ENCODE results near the gene PCCA. TPM values are rescaled to one million over a fixed set of nuclear protein-coding genes. Genes with fewer than 3 reads are reported as not detected.

Gene PCCA
- total and polyA plus RNA-seq, 4 donors = 8.3 to 71.8 (median 22.8) TPM

DNA sequence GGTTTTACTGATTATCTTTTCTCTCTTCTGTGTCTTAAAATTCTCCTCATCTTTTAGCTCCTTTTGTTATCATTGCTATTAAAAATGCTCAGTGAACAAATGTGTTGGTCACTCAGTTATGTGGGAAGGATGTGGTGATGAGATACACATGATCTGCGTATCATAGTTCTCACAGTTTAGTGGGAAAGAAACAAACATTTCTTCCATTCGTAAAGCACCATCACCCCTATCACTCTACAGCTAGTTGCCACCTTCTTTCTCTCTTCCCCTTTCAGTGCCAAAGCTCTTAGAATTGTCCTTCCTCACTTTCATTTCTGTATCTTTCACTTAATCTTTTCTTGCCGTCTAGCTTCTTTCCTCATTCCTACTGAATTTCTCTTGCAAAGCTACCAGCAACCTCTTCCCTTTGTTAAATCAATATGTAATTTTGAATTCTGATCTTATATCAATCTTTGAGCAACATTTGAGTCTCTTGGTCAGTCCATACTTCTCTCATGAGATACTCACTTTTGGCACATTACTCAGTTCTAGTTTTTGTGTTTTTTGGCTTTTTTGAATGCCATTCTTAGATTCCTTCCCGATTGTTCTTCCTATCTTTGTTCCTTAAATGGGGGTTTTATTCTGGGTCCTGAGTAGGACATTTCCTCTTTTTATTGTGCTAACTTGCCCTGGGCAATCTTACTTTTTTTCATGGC, 122.3 kb downstream of the PCCA start:
- H3K27me3 ChIP-seq (ENCODE audit: control insufficient read depth in 3 of 3, insufficient read depth in 3 of 3, low read length in 2 of 3) = no peaks in the 10 kb centered on the region
- no peak overlapping the region for H3K4me3 ChIP-seq
- H3K27ac ChIP-seq (ENCODE audit: low read depth in 1 of 2, low read length in 1 of 2) = no peak overlapping the region
- ATAC-seq (ENCODE audit: insufficient read depth, low FRiP score) (no peak), DNase-seq (no peak)
- WGBS, 2 donors = 73 to 75% methylated on average over 4 of the region's 4 CpGs
- no peak overlapping the region for H3K9ac ChIP-seq (ENCODE audit: insufficient read depth in 1 of 2, low read length in 2 of 2)
- no peaks in the 10 kb centered on the region for H3K9me3 ChIP-seq (ENCODE audit: control insufficient read depth in 4 of 4, insufficient read depth in 3 of 4, low read length in 3 of 4)
- TF ChIP-seq, protein P1, sequence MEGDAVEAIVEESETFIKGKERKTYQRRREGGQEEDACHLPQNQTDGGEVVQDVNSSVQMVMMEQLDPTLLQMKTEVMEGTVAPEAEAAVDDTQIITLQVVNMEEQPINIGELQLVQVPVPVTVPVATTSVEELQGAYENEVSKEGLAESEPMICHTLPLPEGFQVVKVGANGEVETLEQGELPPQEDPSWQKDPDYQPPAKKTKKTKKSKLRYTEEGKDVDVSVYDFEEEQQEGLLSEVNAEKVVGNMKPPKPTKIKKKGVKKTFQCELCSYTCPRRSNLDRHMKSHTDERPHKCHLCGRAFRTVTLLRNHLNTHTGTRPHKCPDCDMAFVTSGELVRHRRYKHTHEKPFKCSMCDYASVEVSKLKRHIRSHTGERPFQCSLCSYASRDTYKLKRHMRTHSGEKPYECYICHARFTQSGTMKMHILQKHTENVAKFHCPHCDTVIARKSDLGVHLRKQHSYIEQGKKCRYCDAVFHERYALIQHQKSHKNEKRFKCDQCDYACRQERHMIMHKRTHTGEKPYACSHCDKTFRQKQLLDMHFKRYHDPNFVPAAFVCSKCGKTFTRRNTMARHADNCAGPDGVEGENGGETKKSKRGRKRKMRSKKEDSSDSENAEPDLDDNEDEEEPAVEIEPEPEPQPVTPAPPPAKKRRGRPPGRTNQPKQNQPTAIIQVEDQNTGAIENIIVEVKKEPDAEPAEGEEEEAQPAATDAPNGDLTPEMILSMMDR (IDR thresholded peaks at IDR 0.05; ENCODE audit: control extremely low read depth, extremely low read depth) = no peak
- peaks cover 0 to 8% (median 0%) of the 10 kb centered on the region in 5 donors for H3K4me1 ChIP-seq (ENCODE audit: control insufficient read depth in 5 of 5, insufficient read depth in 5 of 5, low read length in 5 of 5)
- H3K36me3 ChIP-seq (ENCODE audit: control insufficient read depth in 4 of 4, insufficient read depth in 4 of 4, low read length in 4 of 4) = peaks cover 0 to 7% (median 3%) of the 10 kb centered on the region in 4 donors

DNA sequence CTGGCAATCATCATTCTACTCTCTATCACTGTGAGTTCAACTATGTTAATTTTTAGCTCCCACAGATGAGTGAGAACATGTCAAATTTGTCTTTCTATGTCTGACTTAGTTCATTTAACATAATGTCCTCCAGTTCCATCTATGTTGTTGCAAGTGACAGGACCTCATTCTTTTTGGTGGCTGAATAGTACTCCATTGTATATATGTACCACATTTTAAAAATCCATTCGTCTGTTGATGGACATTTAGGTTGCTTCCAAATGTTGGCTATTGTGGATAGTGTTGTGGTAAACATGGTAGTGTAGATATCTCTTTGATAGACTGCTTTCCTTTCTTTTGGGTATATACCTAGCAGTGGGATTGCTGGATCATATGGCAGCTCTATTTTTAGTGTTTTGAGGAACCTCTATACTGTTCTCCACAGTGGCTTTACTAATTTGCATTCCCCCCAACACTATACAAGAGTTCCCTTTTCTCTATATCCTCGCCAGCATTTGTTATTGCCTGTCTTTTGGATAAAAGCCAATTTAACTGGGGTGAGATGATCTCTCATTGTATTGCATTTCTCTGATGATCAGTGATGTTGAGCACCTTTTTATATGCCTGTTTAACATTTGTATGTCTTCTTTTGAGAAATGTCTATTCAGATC, 124.1 kb downstream of the PCCA start:
- peaks cover 0 to 7% (median 3%) of the 10 kb centered on the region in 4 donors for H3K36me3 ChIP-seq (ENCODE audit: control insufficient read depth in 4 of 4, insufficient read depth in 4 of 4, low read length in 4 of 4)
- TF ChIP-seq, protein P1 (IDR thresholded peaks at IDR 0.05; ENCODE audit: control extremely low read depth, extremely low read depth) = no peak
- no peak overlapping the region for H3K27ac ChIP-seq (ENCODE audit: low read depth in 1 of 2, low read length in 1 of 2)
- ATAC-seq (ENCODE audit: insufficient read depth, low FRiP score) (no peak), DNase-seq (no peak)
- H3K4me3 ChIP-seq = no peak overlapping the region
- H3K4me1 ChIP-seq (ENCODE audit: control insufficient read depth in 5 of 5, insufficient read depth in 5 of 5, low read length in 5 of 5) = peaks cover 0 to 8% (median 0%) of the 10 kb centered on the region in 5 donors
- H3K9me3 ChIP-seq (ENCODE audit: control insufficient read depth in 4 of 4, insufficient read depth in 3 of 4, low read length in 3 of 4) = no peaks in the 10 kb centered on the region
- no peaks in the 10 kb centered on the region for H3K27me3 ChIP-seq (ENCODE audit: control insufficient read depth in 3 of 3, insufficient read depth in 3 of 3, low read length in 2 of 3)
- H3K9ac ChIP-seq (ENCODE audit: insufficient read depth in 1 of 2, low read length in 2 of 2) = no peak overlapping the region
- WGBS, 2 donors = 65 to 84% methylated on average over 2 of the region's 2 CpGs

DNA sequence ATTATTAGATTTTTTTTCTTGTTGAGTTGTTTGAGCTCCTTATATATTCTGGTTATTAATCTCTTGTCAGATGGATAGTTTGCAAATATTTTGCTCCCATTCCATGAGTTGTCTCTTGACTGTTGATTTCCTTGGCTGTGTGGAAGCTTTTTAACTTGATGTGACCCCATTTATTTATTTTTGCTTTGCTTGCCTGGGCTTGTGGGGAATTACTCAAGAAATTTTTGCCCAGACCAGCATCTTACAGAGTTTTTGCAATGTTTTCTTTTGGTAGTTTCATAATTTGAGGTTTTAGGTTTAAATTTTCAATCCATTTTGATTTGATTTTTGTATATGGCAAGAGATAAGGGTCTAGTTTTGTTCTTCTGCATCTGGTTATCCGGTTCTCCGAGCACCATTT, 124.7 kb downstream of the PCCA start:
- Histone ChIP-seq H3K9ac (ENCODE audit: insufficient read depth in 1 of 2, low read length in 2 of 2) (no peak overlapping the region), H3K9me3 (ENCODE audit: control insufficient read depth in 4 of 4, insufficient read depth in 3 of 4, low read length in 3 of 4) (no peaks in the 10 kb centered on the region), H3K36me3 (ENCODE audit: control insufficient read depth in 4 of 4, insufficient read depth in 4 of 4, low read length in 4 of 4) (peaks cover 0 to 7% (median 3%) of the 10 kb centered on the region in 4 donors), H3K27ac (ENCODE audit: low read depth in 1 of 2, low read length in 1 of 2) (no peak overlapping the region), H3K4me3 (no peak overlapping the region), H3K27me3 (ENCODE audit: control insufficient read depth in 3 of 3, insufficient read depth in 3 of 3, low read length in 2 of 3) (no peaks in the 10 kb centered on the region), H3K4me1 (ENCODE audit: control insufficient read depth in 5 of 5, insufficient read depth in 5 of 5, low read length in 5 of 5) (peaks cover 0 to 4% (median 0%) of the 10 kb centered on the region in 5 donors)
- ATAC-seq (ENCODE audit: insufficient read depth, low FRiP score) (no peak), DNase-seq (no peak)
- WGBS, 2 donors = 95 to 97% methylated on average over 2 of the region's 2 CpGs
- TF ChIP-seq, protein P1 (IDR thresholded peaks at IDR 0.05; ENCODE audit: control extremely low read depth, extremely low read depth) = no peak

Data from lung (tissue), 12 donors.